HG03354 (cell line): ENCODE results near the gene CHKA.
"Not testable (repeated sequence)": the region's sequence is repeated elsewhere in the genome, so short reads cannot be mapped to it uniquely, and the experiment has no call there.

Source experiments
- ATAC-seq: cut with Tn5 transposase; IDR thresholded peaks from one replicate; pipeline ENCODE4 v1.9.1; 2021; ENCODE audit warnings: mild to moderate bottlenecking; ENCODE audit not compliant: unreplicated experiment, poor library complexity, severe bottlenecking

CHKA gene

DNA sequence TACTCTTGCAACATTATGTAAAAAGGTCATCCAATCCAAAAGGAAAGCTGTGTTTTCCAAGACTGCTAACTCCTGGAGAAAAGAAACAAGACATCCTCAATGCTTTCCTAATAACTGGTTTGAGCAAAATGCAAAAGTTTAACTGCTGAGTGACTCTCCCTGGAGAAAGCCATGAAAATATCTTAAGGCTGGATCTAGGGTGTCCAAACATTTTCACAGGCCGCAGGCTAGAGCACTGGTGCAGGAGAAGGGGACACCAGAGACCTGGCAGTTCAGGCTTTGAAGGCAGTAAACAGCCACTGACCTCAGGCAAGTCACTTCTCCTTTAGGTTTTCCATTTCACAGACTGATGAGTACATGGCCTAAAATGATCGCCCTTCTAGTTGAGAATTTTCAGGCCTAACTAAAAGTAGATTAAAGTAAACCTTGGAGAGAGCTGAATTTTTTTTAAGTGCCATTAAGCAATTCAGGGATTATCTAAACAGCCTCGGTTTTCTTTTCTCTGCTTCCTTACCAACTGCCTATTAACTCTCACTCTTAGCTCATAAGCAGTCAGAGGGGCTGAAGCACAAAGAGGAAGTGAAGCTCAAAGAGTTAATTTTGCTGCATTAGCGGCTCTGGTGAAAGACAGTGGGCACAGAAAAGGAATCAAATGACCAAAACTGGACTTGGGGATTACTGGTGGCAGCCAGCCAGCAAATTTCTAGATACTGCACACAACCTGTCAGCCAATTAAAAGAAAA is 2.3 kb downstream of the CHKA start:
- no peak for ATAC-seq

DNA sequence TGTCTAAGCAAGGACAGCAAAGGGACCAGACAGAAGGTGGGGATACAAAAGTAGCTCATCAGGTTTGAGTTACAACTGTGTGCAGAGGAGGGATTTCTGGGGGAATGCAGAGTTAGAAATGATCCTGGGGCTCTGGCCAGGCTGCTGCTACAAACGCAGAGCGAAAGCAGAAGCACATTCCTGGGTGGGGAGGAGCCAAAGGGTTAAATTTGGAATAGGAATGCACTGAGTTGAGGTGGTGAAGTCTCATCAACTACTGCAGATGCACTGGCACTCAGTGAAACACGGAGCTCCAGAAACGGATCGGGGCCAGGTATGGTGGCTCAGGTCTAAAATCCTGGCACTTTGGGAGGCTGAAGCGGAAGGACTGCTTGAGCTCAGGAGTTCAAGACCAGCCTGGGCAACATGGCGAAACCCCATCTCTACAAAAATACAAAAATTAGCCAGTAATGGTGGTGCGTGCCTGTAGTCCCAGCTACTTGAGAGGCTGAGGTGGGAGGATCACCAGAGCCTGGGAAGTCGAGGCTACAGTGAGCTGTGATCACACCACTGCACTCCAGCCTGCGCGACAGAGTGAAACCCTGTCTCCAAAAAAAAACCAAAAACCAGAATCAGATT is 3.2 kb downstream of the CHKA start:
- ATAC-seq, result no peak

DNA sequence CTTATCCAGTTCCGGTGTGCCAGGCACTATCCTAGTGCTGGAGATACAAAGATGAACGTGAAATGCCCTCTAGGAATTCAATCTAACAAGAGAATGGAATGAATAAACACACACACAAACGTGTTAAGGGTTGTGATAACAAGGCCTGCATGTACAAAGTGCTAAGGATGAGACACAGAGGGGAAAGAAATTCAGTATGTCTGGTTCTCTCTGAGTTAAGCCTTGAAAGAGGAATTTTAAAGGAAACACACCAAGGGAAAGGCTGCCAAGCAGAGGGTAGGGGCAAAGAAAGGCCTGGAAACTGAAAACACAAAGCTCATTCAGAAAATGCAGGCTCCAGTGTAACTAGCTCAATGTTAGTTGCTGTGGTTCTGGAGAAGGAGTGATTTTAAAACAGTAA is 4.2 kb downstream of the CHKA start:
- ATAC-seq, result no peak

DNA sequence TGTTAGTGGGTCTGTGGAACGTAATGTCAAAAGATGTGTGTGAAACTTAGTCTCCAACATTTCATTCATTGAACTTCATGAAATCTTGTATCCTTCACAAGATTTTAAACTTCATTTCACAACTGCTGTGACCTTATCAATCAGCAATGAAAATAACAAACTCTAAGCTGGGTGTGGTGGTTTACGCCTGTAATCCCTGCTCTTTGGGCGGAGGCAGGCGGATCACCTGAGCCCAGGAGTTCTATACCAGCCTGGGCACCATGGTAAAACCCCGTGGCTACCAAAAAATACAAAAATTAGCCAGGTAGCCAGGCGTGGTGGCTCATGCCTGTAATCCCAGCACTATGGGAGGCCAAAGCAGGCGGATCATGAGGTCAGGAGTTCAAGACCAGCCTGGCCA is 5.1 kb downstream of the CHKA start:
- ATAC-seq, result no peak

DNA sequence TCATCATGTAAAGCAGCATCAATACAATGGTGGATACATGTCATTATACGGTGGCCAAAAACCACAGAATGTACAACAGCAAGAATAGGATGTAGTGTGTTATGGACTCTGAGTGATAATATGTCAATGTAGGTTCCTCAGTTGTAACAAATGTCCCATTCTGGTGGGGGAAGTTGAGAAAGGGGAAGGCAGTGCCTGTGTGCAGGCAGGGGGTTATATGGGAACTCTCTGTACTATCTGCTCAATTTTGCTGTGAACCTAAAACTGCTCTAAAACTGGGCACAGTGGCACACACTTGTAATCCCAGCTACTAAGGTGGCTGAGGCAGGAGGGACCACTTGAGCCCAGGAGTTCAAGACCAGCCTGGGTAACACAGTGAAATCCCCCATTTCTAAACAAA is 5.9 kb downstream of the CHKA start:
- no peak for ATAC-seq

DNA sequence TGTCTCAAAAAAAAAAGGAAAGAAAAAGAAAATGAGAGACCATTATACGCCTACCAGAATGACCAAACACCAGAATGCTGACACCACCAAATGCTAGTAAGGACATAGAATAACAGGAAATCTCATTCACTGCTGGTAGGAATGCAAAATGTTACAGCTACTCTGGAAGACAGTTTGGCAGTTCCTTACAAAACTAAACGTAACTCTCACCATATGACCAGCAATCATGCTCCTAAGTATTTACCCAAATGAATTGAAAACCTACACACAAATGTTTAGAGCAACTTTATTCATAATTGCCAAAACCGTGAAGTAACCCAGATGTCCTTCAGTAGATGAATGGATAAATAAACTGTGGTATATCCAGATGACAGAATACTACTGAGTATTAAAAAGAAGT is 7.2 kb downstream of the CHKA start:
- ATAC-seq, result no peak

DNA sequence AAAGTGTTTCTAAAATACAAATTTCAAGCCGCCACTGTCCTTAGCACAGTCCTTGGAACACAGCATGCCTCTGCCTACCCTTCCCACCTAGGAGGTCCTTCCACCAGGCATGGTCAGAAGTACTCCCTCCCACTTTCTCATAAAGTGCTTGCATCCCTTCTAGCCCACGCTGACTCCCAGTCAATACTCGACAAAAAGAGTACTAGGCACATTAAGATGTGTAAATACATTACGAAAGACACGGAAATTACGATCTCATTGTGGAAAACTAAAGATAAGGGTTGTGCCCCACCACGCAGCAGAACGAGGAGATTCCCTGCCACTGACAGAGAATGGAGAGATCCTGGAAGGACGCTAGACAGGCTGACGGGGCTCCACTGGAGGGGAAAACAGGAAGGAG is 13.5 kb downstream of the CHKA start:
- ATAC-seq, result no peak

DNA sequence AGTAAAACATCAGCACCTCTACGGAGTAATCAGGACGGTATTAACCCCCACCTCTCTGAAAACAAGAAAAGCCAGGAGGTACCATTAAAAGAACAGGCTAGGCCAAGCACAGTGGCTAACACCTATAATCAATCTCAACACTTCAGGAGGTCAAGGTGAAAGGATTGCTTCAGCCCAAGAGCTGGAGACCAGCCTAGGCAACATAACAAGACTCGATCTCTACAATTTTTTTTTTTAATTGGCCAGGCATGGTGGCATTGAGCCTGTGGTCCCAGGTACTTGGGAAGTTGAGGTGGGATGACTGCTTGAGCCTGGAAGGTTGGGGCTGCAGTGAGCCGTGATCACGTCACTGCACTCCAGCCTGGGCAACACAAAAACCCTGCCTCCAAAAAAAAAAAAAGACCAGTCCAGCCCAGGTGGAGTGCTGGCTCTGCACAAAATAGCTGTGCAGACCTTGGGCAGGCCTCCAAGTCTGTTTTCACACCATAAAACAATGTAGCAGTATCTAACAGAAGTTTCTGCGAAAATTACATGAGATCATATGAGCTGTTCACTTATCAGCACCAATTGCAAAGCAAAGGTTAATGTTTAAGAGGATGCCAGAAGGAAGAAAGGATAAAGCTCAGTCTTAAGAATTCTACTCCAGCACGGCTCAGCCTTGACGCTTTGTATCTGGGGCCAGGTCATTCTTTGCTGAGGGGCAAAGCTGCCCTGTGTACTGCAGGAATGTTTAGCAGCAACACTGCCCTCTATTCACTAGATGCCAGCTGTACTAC is 14.8 kb downstream of the CHKA start:
- no peak for ATAC-seq

DNA sequence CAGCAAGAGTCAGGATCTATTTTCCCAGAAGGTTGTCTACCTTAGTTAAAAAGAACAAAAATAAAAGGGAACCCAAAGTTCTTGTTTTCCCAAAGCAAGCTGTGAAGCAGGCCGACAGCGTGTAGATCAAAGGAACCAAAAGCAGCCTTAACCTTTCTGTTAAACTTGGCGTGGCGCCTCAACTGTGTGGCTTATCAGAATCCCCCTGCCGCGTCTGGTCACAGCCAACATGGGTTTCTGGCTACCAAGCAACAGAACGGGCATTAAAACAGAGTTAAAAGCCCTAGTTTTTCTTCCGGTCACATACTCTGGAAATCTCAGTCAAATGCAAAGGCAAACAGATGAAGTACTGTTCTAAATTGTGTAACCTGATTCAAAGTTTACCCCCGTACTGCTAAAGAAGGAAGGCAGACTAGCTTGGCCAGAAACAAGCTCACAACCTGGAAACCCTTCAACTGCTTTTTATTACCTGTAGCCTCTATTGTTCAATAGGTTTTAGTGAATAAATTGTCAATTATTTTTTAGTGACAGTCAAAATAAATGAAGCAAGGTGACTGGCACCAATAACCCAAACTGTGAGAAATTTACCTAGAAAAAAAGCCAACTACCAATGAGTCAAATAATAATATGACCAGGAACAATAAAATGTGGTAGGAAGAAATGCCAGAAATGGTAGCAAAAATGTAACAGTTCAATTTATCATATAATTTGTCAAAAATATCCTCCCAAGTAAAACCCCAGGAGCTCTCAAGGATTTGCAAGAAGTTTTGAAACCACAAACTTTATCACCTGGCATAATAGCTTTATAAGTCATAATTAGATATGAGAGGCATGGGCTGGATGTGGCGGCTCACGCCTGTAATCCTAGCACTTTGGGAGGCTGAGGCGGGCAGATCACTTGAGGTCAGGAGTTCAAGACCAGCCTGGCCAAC is 21.4 kb downstream of the CHKA start:
- ATAC-seq, result no peak

DNA sequence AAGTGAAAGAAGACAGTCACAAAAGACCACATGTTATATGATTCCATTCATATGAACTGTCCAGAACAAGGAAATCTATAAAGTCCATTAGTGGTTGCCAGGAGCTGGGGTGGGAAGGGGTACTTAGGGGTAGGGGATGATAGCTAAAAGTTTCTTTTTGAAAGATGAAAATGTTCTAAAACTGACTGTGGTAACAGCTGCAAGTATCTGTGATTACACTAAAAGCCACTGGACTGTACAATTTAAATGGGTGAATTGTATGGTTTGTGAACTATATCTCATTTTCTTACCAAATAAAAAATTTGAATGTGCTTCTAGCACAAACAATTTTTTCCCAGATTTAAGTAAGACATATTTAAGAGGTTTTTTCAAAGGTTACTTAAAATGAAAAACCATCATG is 22.1 kb downstream of the CHKA start:
- ATAC-seq, result no peak

DNA sequence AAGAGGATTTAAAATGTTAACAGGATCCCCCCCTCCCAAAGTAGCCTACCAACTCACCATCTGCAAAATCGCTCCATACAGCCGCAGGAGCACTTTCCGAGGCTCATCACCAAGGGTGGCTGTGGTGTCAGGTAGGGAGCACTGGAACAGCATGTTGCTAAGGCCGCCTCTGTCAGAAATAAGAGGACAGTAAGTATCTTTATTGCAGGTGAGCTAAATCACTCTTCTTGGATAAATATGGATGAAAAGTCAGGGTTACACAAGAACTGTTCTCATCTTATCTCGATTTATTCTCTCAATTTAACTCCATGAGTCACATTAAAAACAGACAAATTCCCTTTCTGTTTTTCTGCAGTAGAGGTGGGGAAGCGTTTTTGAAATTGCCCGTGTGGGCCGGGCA is 24.2 kb downstream of the CHKA start:
- no peak for ATAC-seq

DNA sequence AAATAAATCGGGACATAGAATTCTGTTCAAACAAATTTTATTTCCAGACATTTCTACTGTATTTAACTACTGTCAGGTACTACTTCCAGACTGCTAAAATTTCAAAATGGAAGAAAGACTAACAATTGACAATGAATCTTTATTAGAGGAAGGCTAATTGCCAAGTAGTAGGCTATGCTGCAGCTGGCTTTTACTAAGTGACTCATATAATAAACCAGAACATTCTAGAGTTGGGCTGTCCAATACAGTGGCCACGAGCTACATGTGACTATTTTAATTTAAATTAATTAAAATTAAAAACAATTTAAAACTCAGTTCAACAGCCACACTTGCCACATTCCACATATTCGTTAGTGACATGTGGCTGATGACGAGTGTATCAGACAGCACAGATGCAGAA is 27.6 kb downstream of the CHKA start:
- no peak for ATAC-seq

DNA sequence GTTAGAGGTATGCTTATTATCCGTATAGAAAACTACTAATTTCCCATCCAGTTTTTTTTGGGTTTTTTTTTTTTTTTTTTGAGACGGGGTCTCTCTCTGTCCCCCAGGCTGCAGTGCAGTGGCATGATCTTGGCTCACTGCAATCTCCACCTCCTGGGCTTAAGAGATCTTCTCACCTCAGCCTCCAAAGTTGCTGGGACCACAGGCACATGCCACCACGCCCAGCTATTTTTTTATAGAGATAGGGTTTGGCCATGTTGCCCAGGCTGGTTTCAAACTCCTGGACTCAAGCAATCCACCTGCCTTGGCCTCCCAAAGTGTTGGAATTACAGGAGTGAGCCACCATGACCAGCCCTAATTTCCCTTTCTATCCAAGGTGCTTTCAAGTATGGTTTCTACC is 28.2 kb downstream of the CHKA start:
- not testable (repeated sequence) for ATAC-seq

DNA sequence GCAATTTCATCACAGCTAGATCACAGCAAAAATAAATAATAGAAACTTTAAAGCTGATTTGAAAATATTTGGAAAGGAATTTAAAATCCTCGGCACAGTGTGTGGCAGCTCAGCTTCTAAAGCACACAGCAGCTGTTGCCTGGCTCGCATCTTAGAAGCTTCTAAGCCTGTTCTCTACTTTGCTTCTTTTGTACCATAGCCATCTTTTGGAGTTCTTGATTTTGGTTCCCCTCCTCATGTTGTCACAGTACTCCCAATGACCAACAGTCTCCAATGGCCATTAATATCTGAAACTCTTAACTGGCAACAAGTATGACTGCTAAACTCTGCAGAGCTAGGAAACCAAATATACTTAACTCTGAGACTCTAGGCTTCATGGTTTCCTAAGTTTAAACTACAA is 28.8 kb downstream of the CHKA start:
- no peak for ATAC-seq

DNA sequence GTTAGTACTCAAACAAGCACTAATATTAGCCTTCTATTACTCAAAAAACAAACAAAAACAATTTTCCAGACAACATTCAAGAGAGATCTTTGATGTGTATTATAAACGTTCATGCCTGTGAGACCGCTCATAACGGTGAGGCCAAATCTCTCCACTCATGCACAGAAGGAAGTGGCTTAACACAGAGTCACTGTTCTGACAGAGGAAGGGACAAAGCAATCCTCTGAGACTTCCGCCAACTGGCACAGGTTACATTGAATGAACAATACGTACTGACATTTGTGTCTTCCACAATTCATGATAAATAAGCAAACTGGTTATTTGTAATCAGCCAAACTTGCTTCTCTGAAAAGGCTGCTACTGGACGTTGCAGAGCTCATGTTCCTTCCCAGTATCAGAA is 30.5 kb downstream of the CHKA start:
- ATAC-seq, result peak; percentile 62

DNA sequence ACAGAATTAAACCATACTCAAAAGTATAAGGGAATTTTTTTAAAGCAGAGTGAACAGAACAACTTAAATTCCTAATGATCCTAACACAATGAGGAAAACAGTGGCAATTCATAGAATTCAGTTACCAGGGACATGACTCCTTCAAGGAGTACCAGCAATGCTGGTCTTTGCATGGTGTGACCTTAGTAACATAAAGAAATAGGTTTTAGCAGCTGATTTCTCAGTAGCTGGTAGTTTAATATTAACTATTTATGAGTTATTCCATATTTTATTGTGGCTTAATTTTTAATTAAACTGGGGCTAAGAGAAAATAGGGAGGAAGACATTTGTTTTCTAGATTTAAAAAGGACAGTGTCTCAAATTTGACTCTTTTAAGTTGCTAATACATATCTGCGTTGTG is 30.9 kb downstream of the CHKA start:
- ATAC-seq, result no peak

DNA sequence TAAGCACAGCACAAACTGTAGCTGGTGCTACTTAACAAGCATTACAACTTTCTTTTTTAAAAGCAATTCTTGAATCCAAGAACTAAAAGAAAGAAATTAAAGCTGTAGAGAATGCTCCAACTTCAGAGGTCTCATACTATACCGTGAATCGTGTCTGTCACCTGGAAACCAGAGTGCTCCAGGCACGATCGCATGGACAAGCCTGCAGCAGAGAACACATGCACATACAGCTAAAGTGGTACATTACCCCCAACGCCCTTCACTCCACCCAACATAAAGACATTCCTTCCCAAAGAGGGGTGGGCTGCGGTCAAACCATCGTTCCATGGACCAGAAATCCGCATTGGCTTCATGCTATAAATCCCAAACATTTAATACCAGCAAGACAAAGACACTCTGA is 31.5 kb downstream of the CHKA start:
- ATAC-seq, result no peak

DNA sequence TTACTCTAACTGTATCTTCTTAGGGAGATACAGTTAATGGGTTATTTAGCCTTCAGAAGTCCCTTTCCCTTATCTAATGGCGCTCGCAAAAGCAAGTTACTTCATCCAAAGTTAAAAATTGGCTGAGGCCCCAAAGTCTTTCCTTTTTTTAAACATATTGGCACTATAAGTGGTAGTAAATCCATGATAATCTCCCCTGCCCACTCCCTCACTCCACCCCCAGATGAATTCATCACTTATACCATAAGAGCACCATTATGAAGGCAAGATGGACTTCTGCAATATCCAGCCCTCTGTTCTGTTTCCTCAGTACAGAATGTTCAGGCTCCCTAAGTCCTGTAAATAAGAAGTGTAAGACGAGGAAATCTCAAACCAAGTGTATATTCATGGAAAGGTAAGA is 37.7 kb downstream of the CHKA start:
- no peak for ATAC-seq

DNA sequence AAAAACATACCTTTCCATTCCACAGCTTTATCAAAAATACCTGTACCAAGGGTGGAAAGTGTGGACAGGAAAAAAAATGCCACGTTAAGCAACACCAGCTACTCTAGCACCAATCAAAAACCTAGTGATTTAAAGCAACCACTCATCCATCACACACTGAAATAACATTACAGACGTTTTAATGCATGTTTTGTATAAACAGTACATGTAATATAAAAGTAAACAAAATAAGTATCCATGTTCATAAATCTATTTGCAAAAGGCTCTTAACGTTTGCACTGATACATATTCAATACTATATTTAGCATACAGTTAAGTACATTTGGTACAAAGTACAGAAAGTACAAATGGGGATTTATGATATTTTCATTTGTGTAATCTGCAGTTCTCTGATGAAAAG is 38.7 kb downstream of the CHKA start:
- ATAC-seq, result no peak

DNA sequence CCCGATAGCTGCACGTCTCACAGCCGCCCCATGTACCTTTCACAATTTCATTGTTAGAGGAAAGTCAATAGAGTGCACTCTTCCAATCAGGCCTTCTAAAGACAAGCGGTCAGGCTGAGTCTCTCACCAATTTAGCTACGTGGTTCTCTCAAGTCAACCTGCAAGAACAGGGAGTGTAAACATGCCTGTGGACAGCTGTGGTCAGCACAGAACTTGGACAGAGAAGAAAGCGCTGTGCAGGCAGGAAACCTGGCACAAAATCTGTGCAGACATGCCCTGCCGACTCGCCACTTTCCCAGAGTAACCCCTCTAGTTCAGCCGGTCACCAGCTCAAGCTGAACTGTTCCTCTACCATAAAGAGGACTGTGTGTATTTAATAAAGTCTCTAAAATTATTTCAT is 39.5 kb downstream of the CHKA start:
- no peak for ATAC-seq
